Hepatic stellate cell (primary cell): ENCODE data around the gene PTPRU.

Source experiments
- DNase-seq: peaks from one replicate; pipeline ENCODE4 v3.0.0; 2011; ENCODE audit warnings: low spot score

Gene PTPRU

DNA sequence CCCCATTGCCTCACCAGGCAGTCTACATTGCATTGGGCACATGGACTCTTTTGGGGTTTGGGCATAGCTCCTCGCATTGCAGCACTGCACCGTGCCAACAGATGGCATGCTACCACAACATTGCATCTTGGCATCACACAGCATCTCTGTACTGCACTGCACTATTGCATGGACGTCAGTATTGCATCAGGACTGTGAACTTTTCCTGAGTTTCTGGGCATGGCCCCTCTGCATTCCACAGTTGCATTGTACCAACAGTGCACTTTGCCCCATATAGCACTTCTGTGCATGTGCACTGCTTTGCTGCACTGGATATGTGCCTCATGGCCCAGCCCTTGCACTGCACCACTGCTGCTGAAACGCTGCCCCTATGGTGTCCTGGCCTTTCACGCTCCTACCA lies 9.6 kb downstream of the PTPRU start:
- peak; percentile 50 for DNase-seq

DNA sequence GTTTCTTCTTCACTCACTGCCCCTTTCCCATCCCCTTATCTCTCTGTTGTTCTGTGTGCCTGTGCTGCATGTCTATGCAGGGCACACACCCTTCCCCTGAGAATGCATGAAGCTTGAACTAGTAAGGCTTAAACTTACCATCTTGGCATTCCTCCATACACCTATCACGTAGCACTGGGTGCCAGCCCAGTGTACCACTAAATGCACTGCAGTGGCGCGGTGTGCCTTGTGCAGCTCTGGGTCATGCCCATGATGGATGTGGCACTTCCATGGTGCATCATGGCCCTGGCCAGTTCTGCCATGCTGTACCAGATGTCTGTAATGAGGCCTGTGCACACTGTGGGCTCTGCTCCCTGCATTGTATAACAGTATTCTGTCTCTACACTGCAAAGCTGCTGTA lies 10.7 kb downstream of the PTPRU start:
- DNase-seq, result no peak

GRCh38 chr1:29247571-29248273 lies 11.4 kb downstream of the PTPRU start:
- DNase-seq, result no peak

GRCh38 chr1:29248409-29248808 lies 12.1 kb downstream of the PTPRU start:
- no peak for DNase-seq

GRCh38 chr1:29249170-29249691 lies 12.9 kb downstream of the PTPRU start:
- no peak for DNase-seq

DNA sequence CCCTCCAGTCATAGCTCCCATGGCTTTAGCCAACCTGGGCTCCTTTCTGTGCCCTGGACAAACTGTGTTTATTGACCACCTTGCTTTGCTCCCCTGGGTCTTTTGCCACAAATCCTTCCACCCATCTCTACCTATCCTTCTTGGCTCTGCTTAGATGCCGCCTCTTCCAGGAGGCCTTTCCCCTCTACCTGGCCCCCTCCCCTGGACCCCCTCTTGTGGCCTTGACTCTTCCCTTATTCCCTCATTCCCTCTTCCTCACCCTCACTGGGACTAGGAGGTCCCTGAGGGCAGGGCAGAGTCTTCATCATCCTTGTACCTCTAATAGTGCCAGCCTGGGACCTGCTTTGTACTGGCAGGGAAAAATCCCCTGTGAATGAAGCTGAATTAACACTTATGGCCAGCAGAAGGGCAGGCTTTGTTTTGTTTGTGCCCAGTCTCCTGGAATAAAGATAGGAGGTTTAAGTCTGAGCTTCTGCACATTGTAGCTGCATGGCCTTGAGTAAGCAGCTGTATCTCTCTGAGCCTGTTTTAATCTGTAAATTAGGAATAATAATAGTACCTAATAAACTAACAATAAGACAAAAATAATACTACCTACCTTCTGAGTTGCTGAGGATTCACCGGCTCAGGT lies 13.7 kb downstream of the PTPRU start:
- no peak for DNase-seq

GRCh38 chr1:29251164-29252124 lies 15.1 kb downstream of the PTPRU start:
- DNase-seq, result no peak

DNA sequence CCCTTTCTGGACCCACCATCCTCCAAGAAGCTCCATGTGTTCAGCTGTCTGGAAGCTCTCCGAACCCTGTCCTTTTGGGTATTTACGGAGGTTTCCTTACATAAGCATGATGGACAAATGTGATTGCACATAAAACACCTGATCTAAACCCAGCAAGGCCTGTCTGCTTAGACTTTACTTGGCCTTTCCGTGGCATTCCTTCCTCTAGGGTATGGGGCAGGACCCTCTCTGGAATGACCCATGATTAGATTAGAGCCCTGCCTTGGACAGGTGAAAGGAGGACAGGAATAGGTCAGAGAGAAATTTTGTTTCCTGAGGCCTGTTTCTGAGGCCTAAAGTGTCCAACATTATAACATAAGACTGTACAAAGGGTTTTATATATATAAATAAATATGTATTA lies 16.9 kb downstream of the PTPRU start:
- DNase-seq, result no peak

- DNase-seq, result no peak
These were observed 18.0 kb downstream of the PTPRU start for GRCh38 chr1:29254346-29254745.

- no peak for DNase-seq
These were observed 18.9 kb downstream of the PTPRU start for GRCh38 chr1:29255134-29255666.

- DNase-seq, result no peak
These were observed 20.1 kb downstream of the PTPRU start for GRCh38 chr1:29256394-29256793.

DNA sequence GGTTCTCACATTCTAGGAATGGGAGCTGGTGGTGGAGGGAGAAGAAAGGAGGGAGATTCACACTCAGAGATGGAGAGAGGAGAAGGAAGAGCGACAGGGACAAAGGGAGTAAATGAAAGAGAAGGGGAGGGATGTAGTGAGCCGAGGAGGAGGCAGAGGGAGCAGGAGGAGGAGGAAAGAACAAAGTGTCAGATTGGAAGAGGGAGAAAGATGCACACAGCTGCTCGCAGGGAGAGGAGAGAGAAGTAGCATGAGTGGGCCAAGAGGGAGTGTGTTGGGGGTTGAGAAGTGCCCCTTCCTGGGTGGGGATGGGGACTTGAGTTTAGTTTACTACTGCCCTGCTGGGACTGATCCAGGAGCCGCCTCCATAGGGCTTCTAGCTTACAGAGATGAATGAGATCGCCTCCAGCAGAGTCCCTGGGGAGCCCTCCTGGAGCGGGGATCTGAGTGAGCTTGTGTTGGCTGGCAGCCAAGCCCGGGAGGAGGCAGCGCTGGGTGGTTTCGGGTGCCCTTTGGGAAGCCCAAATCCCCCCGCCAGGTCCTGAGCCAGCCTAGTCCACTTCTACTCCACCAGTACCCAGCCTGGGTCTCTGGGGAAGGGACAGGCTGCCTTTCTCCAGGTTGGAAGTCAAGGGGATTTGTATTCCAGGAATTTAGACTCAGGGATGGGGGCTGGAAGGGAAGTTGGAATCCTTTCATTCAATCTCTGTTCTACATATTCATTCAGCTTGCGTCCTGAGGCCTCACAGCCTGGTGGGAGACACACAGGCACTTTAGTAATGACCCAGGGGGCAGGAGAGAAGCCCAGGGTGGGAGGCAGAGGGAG lies 20.9 kb downstream of the PTPRU start:
- no peak for DNase-seq

GRCh38 chr1:29258189-29258975 lies 22.1 kb downstream of the PTPRU start:
- DNase-seq, result no peak

DNA sequence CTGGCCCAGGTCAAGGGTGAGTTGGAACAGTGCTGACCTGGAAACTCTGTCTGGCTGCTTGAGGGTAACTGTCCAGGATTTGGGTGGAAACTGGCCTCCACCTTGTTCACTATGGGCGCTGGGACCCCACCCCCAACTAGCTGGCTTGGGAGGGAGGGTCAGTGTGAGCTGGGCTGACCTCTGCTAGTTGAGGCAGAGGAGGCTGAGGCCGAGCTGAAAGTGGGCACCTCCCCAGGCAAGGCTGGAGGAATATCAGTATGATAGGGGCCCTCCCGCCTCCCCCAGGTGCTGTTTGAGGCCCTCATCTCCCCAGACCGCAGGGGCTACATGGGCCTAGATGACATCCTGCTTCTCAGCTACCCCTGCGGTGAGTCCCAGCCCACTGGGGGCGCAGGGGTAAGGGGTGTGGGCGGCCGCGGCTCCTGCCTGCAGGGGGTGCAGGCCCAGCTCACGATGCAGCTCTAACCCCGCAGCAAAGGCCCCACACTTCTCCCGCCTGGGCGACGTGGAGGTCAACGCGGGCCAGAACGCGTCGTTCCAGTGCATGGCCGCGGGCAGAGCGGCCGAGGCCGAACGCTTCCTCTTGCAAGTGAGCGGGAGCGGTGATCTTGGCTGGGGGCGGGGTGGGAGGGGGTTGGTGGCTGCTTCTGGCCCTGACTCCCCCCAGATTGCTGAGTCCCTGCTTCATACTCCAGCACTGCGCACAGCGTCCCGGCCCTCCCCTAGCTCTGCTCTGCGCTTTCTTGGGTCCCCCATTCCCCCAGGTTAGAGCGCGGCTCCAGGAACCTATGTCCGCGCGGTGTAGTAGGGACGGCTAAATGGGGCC lies 22.9 kb downstream of the PTPRU start:
- no peak for DNase-seq

- DNase-seq, result peak; percentile 56
These were observed 23.6 kb downstream of the PTPRU start for GRCh38 chr1:29259802-29260441.

GRCh38 chr1:29260531-29260930 lies 24.2 kb downstream of the PTPRU start:
- no peak for DNase-seq

GRCh38 chr1:29264773-29265389 lies 28.6 kb downstream of the PTPRU start:
- DNase-seq, result peak; percentile 47

- DNase-seq, result no peak
These were observed 30.6 kb downstream of the PTPRU start for GRCh38 chr1:29266912-29267311.
